Measurements from ENCODE around the gene MAP2. TPM values are rescaled to one million over a fixed set of nuclear protein-coding genes. Genes with fewer than 3 reads are reported as not detected.

Gene MAP2
- total and polyA plus RNA-seq, 2 experiments from 2014 or later = 2.9 to 4.4 TPM

DNA sequence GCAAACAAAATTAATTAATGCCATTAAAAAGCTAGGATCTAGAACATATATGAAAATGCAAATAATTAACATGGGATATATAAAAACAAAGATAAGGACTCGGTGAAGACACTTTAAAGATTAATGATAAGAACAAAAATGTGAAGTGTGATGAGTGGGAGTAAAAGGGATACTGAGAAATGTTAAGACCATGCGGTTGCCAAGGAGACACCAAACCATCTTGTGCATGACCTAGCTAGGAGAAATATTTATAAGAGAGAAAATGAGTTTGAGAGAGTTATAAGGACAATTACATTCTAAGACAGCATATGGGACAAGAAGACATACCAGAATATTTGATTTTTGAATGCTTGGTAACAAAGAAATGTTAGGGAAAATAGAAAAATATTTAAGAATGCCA is 25.4 kb upstream of the MAP2 start (continued):
- TF ChIP-seq ZNF114 (CRISPR knock-in tag; IDR thresholded peaks at IDR 0.05) = no peak
- TF ChIP-seq EZH2phosphoT487 (IDR thresholded peaks at IDR 0.05; ENCODE audit: unreplicated experiment) = no peak

DNA sequence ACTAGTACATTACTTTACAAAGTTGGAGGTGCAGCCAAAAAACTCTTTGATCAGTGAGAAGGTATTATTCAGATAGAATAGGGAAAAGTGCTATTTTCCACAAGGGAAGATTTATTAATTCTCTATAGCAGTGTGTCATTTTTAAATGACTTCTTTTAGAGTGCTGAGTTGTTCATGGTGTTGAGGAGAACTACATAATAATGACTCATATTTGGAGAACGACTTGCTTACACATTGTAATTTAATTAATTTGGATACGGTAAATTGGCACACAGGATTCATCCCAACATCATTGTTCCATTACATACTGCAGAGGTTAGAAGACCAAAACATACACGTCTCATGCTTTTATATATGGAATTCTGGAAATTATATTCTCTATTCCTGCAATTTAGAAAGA is 22.1 kb upstream of the MAP2 start:
- Histone ChIP-seq H3K27ac (ENCODE audit: low read depth) (no peak overlapping the region), H3K4me3 (no peak overlapping the region), H2AFZ (no peak overlapping the region), H3K4me2 (no peak overlapping the region), H3F3A (replicated peaks; ENCODE audit: low read depth) (no peaks in the 10 kb centered on the region), H3K4me1 (ENCODE audit: insufficient read depth) (no peaks in the 10 kb centered on the region), H3K36me3 (ENCODE audit: insufficient read depth) (no peaks in the 10 kb centered on the region), H3K79me2 (replicated peaks; ENCODE audit: insufficient read depth) (no peaks in the 10 kb centered on the region), H3K27me3 (ENCODE audit: insufficient read depth) (no peaks in the 10 kb centered on the region), H4K20me1 (replicated peaks; ENCODE audit: insufficient read depth) (no peaks in the 10 kb centered on the region), H3K9me2 (ENCODE audit: insufficient read depth) (no peaks in the 10 kb centered on the region)
- Mint-ChIP-seq H3K27ac (no peak overlapping the region), H3K4me1 (no peaks in the 10 kb centered on the region), H3K27me3 (ENCODE audit: insufficient read depth, low read depth, poor library complexity) (no peaks in the 10 kb centered on the region), H3K4me3 (no peak overlapping the region), H3K36me3 (ENCODE audit: low read depth) (no peaks in the 10 kb centered on the region), H3K9me3 (no peaks in the 10 kb centered on the region)
- ATAC-seq = no peak
- no peak for DNase-seq (ENCODE audit: low spot score)
- TF ChIP-seq, protein P1, sequence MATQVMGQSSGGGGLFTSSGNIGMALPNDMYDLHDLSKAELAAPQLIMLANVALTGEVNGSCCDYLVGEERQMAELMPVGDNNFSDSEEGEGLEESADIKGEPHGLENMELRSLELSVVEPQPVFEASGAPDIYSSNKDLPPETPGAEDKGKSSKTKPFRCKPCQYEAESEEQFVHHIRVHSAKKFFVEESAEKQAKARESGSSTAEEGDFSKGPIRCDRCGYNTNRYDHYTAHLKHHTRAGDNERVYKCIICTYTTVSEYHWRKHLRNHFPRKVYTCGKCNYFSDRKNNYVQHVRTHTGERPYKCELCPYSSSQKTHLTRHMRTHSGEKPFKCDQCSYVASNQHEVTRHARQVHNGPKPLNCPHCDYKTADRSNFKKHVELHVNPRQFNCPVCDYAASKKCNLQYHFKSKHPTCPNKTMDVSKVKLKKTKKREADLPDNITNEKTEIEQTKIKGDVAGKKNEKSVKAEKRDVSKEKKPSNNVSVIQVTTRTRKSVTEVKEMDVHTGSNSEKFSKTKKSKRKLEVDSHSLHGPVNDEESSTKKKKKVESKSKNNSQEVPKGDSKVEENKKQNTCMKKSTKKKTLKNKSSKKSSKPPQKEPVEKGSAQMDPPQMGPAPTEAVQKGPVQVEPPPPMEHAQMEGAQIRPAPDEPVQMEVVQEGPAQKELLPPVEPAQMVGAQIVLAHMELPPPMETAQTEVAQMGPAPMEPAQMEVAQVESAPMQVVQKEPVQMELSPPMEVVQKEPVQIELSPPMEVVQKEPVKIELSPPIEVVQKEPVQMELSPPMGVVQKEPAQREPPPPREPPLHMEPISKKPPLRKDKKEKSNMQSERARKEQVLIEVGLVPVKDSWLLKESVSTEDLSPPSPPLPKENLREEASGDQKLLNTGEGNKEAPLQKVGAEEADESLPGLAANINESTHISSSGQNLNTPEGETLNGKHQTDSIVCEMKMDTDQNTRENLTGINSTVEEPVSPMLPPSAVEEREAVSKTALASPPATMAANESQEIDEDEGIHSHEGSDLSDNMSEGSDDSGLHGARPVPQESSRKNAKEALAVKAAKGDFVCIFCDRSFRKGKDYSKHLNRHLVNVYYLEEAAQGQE (IDR thresholded peaks at IDR 0.05; ENCODE audit: unreplicated experiment) = no peak
- no peak for TF ChIP-seq JUNB (IDR thresholded peaks at IDR 0.05; ENCODE audit: unreplicated experiment)
- no peak for TF ChIP-seq NANOG (IDR thresholded peaks at IDR 0.05; ENCODE audit: borderline replicate concordance)
- TF ChIP-seq POLR2AphosphoS5 (IDR thresholded peaks at IDR 0.05; ENCODE audit: low read depth) = no peak
- no peak for TF ChIP-seq STAT1 (IDR thresholded peaks at IDR 0.05; ENCODE audit: unreplicated experiment)
- no peak for TF ChIP-seq EZH2 (IDR thresholded peaks at IDR 0.05; ENCODE audit: low read depth, unreplicated experiment)
- no peak for TF ChIP-seq ZNF331 (CRISPR knock-in tag; IDR thresholded peaks at IDR 0.05; ENCODE audit: low read depth)
- TF ChIP-seq, protein P2, sequence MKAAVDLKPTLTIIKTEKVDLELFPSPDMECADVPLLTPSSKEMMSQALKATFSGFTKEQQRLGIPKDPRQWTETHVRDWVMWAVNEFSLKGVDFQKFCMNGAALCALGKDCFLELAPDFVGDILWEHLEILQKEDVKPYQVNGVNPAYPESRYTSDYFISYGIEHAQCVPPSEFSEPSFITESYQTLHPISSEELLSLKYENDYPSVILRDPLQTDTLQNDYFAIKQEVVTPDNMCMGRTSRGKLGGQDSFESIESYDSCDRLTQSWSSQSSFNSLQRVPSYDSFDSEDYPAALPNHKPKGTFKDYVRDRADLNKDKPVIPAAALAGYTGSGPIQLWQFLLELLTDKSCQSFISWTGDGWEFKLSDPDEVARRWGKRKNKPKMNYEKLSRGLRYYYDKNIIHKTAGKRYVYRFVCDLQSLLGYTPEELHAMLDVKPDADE (IDR thresholded peaks at IDR 0.05) = no peak
- TF ChIP-seq CREB1 (CRISPR knock-in tag; IDR thresholded peaks at IDR 0.05; ENCODE audit: low read depth) = no peak
- TF ChIP-seq ZNF114 (CRISPR knock-in tag; IDR thresholded peaks at IDR 0.05) = no peak
- TF ChIP-seq, protein P3, sequence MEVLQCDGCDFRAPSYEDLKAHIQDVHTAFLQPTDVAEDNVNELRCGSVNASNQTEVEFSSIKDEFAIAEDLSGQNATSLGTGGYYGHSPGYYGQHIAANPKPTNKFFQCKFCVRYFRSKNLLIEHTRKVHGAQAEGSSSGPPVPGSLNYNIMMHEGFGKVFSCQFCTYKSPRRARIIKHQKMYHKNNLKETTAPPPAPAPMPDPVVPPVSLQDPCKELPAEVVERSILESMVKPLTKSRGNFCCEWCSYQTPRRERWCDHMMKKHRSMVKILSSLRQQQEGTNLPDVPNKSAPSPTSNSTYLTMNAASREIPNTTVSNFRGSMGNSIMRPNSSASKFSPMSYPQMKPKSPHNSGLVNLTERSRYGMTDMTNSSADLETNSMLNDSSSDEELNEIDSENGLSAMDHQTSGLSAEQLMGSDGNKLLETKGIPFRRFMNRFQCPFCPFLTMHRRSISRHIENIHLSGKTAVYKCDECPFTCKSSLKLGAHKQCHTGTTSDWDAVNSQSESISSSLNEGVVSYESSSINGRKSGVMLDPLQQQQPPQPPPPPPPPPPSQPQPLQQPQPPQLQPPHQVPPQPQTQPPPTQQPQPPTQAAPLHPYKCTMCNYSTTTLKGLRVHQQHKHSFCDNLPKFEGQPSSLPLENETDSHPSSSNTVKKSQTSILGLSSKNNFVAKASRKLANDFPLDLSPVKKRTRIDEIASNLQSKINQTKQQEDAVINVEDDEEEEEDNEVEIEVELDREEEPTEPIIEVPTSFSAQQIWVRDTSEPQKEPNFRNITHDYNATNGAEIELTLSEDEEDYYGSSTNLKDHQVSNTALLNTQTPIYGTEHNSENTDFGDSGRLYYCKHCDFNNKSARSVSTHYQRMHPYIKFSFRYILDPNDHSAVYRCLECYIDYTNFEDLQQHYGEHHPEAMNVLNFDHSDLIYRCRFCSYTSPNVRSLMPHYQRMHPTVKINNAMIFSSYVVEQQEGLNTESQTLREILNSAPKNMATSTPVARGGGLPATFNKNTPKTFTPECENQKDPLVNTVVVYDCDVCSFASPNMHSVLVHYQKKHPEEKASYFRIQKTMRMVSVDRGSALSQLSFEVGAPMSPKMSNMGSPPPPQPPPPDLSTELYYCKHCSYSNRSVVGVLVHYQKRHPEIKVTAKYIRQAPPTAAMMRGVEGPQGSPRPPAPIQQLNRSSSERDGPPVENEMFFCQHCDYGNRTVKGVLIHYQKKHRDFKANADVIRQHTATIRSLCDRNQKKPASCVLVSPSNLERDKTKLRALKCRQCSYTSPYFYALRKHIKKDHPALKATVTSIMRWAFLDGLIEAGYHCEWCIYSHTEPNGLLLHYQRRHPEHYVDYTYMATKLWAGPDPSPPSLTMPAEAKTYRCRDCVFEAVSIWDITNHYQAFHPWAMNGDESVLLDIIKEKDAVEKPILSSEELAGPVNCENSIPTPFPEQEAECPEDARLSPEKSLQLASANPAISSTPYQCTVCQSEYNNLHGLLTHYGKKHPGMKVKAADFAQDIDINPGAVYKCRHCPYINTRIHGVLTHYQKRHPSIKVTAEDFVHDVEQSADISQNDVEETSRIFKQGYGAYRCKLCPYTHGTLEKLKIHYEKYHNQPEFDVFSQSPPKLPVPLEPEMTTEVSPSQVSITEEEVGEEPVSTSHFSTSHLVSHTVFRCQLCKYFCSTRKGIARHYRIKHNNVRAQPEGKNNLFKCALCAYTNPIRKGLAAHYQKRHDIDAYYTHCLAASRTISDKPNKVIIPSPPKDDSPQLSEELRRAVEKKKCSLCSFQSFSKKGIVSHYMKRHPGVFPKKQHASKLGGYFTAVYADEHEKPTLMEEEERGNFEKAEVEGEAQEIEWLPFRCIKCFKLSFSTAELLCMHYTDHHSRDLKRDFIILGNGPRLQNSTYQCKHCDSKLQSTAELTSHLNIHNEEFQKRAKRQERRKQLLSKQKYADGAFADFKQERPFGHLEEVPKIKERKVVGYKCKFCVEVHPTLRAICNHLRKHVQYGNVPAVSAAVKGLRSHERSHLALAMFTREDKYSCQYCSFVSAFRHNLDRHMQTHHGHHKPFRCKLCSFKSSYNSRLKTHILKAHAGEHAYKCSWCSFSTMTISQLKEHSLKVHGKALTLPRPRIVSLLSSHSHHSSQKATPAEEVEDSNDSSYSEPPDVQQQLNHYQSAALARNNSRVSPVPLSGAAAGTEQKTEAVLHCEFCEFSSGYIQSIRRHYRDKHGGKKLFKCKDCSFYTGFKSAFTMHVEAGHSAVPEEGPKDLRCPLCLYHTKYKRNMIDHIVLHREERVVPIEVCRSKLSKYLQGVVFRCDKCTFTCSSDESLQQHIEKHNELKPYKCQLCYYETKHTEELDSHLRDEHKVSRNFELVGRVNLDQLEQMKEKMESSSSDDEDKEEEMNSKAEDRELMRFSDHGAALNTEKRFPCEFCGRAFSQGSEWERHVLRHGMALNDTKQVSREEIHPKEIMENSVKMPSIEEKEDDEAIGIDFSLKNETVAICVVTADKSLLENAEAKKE (CRISPR knock-in tag; IDR thresholded peaks at IDR 0.05) = no peak
- TF ChIP-seq, protein P4, sequence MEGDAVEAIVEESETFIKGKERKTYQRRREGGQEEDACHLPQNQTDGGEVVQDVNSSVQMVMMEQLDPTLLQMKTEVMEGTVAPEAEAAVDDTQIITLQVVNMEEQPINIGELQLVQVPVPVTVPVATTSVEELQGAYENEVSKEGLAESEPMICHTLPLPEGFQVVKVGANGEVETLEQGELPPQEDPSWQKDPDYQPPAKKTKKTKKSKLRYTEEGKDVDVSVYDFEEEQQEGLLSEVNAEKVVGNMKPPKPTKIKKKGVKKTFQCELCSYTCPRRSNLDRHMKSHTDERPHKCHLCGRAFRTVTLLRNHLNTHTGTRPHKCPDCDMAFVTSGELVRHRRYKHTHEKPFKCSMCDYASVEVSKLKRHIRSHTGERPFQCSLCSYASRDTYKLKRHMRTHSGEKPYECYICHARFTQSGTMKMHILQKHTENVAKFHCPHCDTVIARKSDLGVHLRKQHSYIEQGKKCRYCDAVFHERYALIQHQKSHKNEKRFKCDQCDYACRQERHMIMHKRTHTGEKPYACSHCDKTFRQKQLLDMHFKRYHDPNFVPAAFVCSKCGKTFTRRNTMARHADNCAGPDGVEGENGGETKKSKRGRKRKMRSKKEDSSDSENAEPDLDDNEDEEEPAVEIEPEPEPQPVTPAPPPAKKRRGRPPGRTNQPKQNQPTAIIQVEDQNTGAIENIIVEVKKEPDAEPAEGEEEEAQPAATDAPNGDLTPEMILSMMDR (conservative IDR thresholded peaks at IDR 0.05; ENCODE audit: low read depth in 2 of 2) = no peak
- TF ChIP-seq EZH2phosphoT487 (IDR thresholded peaks at IDR 0.05; ENCODE audit: unreplicated experiment) = no peak

Data from GM23338 (cell line).